Measurements from ENCODE around the gene MTG1.

DNA sequence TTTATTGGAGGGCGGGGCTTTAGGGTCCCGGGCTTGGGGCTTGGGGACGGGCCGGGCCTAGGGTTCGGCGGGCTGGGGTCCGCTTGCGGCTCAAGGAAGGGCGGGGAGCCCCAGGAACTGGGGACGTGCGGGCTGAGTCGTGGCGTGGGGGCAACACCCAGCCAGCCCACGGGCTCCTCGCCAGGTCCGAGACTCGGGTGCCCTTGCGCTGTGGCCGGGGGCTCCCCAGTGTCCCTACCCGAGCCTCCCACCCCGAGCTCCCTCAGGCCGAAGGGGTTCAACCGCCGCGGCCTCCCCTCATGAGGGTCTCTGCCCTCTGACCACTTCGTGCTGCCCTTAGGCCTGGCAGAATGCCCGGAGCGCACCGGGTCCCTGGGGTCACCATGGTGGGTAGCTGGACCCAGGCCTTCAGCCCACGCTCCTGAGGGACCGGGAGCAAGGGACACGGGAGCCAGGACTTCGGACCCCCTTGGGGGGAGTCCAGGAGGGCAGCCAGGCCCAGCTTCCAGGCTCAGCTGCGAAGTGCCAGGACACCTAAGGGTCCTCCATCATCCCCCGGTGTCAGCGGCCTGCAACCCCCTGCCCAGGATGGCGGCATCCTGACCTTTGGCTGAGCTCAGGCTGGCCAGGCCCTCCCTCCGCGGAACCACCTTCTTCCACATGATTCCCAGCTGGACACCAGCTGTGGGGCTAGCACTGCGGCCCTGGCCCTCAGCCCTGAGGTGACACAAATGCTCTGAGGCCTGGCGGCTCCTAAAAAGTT is 35.6 kb upstream of the MTG1 start:
- TF ChIP-seq POLR2A (IDR thresholded peaks at IDR 0.05; ENCODE audit: low read depth, low read length) (no peak), POLR2AphosphoS5 (IDR thresholded peaks at IDR 0.05; ENCODE audit: low read depth, low read length) (no peak)

Data from GM12892 (cell line).